GM21381 (cell line): ENCODE measurements around the gene IER3.
"Not testable (repeated sequence)": the region's sequence is repeated elsewhere in the genome, so short reads cannot be mapped to it uniquely, and the experiment has no call there.

ENCODE experiments used
- ATAC-seq: cut with Tn5 transposase; IDR thresholded peaks from one replicate; pipeline ENCODE4 v1.9.1; 2021; ENCODE audit warnings: mild to moderate bottlenecking, moderate library complexity; ENCODE audit not compliant: unreplicated experiment

The IER3 gene

GRCh38 chr6:30725713-30726505 is 18.4 kb downstream of the IER3 start:
- no peak for ATAC-seq

- no peak for ATAC-seq
Observed at GRCh38 chr6:30724906-30725667, 19.3 kb downstream of the IER3 start.

- ATAC-seq, result not testable (repeated sequence)
Observed at GRCh38 chr6:30723843-30724741, 20.3 kb downstream of the IER3 start.

- ATAC-seq, result not testable (repeated sequence)
Observed at GRCh38 chr6:30723159-30723842, 21.0 kb downstream of the IER3 start.

GRCh38 chr6:30722280-30723112 is 21.9 kb downstream of the IER3 start:
- no peak for ATAC-seq

- ATAC-seq, result not testable (repeated sequence)
Observed at GRCh38 chr6:30722025-30722279, 22.4 kb downstream of the IER3 start.

GRCh38 chr6:30721198-30722024 is 22.9 kb downstream of the IER3 start:
- peak; percentile 33 for ATAC-seq

- ATAC-seq, result no peak
Observed at GRCh38 chr6:30720738-30721197, 23.6 kb downstream of the IER3 start.

- ATAC-seq, result peak; percentile 43
Observed at GRCh38 chr6:30719791-30720737, 24.3 kb downstream of the IER3 start, which contains the start of gene TUBB. TUBB (plus strand) TSS chr6:30720352; CDS start chr6:30720507, 155 bp downstream.

GRCh38 chr6:30719356-30719755 is 25.0 kb downstream of the IER3 start:
- no peak for ATAC-seq

- ATAC-seq, result not testable (repeated sequence)
Observed at GRCh38 chr6:30717845-30718720, 26.3 kb downstream of the IER3 start.

- ATAC-seq, result peak; percentile 58
Observed at GRCh38 chr6:30717129-30717844, 27.1 kb downstream of the IER3 start, which contains the start of gene MDC1. MDC1 (minus strand) TSS chr6:30717281; CDS start chr6:30715175, 2,106 bp downstream.

GRCh38 chr6:30716879-30717128 is 27.5 kb downstream of the IER3 start:
- no peak for ATAC-seq

GRCh38 chr6:30714263-30714662 is 30.1 kb downstream of the IER3 start:
- no peak for ATAC-seq

- ATAC-seq, result no peak
Observed at GRCh38 chr6:30712441-30712945, 31.9 kb downstream of the IER3 start.

- no peak for ATAC-seq
Observed at GRCh38 chr6:30711758-30712380, 32.5 kb downstream of the IER3 start.
